Fibroblast of pulmonary artery (primary cell): Measurements from ENCODE around the gene POU4F1.

Source experiments
- DNase-seq: peaks from one replicate; pipeline ENCODE4 v3.0.0-alpha.2; 2010; ENCODE audit warnings: low read depth
- H3K4me3 ChIP-seq: replicated peaks from 2 replicates; pipeline ENCODE4 v1.5.1; 2011; ENCODE audit warnings: low read depth, mild to moderate bottlenecking, control low read depth, low read length, moderate library complexity
- TF ChIP-seq, protein P1 (sequence below): IDR thresholded peaks from 2 replicates; pipeline ENCODE4 v1.5.1; 2011; ENCODE audit warnings: mild to moderate bottlenecking, control low read depth, low read length, inconsistent platforms; ENCODE audit errors: missing control alignments

The POU4F1 gene

DNA sequence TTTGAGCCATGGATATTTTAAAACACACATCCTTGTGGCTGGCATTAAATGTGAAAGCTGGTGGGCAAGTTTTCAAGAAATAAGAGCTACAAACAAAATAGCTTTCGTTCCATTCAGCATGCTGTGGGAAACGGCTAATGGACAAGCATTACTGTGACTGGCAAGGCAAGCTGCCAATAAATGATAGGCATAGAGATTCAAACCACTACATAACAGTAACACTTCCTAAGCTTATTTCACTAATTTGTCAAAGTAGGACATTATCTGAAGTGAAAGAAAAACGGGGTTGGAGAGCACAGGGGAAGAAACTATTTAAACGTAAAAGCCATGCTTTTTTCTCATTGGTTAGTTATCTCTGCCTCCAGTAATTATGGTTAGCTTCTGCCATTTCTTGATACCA lies 29.6 kb upstream of the POU4F1 start:
- DNase-seq = no peak
- H3K4me3 ChIP-seq = no peak overlapping the region
- TF ChIP-seq, protein P1, sequence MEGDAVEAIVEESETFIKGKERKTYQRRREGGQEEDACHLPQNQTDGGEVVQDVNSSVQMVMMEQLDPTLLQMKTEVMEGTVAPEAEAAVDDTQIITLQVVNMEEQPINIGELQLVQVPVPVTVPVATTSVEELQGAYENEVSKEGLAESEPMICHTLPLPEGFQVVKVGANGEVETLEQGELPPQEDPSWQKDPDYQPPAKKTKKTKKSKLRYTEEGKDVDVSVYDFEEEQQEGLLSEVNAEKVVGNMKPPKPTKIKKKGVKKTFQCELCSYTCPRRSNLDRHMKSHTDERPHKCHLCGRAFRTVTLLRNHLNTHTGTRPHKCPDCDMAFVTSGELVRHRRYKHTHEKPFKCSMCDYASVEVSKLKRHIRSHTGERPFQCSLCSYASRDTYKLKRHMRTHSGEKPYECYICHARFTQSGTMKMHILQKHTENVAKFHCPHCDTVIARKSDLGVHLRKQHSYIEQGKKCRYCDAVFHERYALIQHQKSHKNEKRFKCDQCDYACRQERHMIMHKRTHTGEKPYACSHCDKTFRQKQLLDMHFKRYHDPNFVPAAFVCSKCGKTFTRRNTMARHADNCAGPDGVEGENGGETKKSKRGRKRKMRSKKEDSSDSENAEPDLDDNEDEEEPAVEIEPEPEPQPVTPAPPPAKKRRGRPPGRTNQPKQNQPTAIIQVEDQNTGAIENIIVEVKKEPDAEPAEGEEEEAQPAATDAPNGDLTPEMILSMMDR = no peak

DNA sequence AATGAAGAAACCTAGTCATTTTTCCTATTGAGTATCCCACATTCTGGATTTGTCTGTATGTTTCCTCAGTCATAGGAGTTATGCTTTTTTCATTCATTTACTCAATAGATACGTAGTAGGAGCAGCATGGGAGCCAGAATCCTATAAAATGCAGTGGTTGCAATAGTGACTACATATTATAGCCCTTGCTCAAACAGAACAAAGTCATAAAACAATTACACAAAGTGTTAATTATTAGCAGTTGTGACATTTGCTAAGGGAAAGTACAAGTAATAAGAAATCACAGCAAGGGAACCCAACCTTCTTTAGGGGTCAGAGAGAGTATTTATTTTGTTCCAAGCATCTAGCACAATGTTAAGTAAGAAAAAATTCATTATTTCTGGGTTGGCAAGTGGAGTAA lies 27.7 kb upstream of the POU4F1 start:
- TF ChIP-seq, protein P1 = no peak
- no peak for DNase-seq
- no peak overlapping the region for H3K4me3 ChIP-seq

- H3K4me3 ChIP-seq = no peak overlapping the region
- TF ChIP-seq, protein P1 = no peak
- no peak for DNase-seq
Observed at GRCh38 chr13:78630511-78630910, 27.2 kb upstream of the POU4F1 start.

GRCh38 chr13:78625384-78625783 lies 22.0 kb upstream of the POU4F1 start:
- TF ChIP-seq, protein P1 = no peak
- H3K4me3 ChIP-seq = no peak overlapping the region

GRCh38 chr13:78623132-78623531 lies 19.8 kb upstream of the POU4F1 start:
- no peak overlapping the region for H3K4me3 ChIP-seq
- DNase-seq = no peak
- TF ChIP-seq, protein P1 = no peak

More at GRCh38 chr13:78625384-78625783, 22.0 kb upstream of the POU4F1 start:
- DNase-seq = no peak

- DNase-seq = no peak
- TF ChIP-seq, protein P1 = no peak
Observed at GRCh38 chr13:78620936-78621470, 17.7 kb upstream of the POU4F1 start.

GRCh38 chr13:78618411-78618810 lies 15.1 kb upstream of the POU4F1 start:
- TF ChIP-seq, protein P1 = no peak
- H3K4me3 ChIP-seq = no peak overlapping the region
- DNase-seq = no peak

More at GRCh38 chr13:78620936-78621470, 17.7 kb upstream of the POU4F1 start:
- H3K4me3 ChIP-seq = no peak overlapping the region
